Mononuclear cell (primary cell): ENCODE data around the gene TRPC5OS. TPM values are rescaled to one million over a fixed set of nuclear protein-coding genes. Genes with fewer than 3 reads are reported as not detected.

ENCODE experiments used
- H3K27me3 ChIP-seq: 2 replicates; pipeline ENCODE4 v1.6.0; 2011; ENCODE audit warnings: low read length, control low read depth; ENCODE audit not compliant: insufficient read depth
- H3K4me1 ChIP-seq: 2 replicates; pipeline ENCODE4 v1.5.1; 2011; ENCODE audit warnings: mild to moderate bottlenecking, low read length, control low read depth; ENCODE audit not compliant: insufficient read depth
- H3K4me3 ChIP-seq: 2 replicates; pipeline ENCODE4 v1.5.1; 2011; ENCODE audit warnings: mild to moderate bottlenecking, low read length, moderate library complexity
- H3K9me3 ChIP-seq: 2 replicates; pipeline ENCODE4 v1.5.1; 2011; ENCODE audit warnings: low read depth, mild to moderate bottlenecking, control low read depth, low read length
- total RNA-seq: library from RNA; depleted of rRNA; stranded (reverse); fragments of >200 nt; gene quantifications from one replicate; pipeline ENCODE4 v1.2.3, GENCODE V29; 2012

Gene TRPC5OS
- total RNA-seq: 0.10 TPM

DNA sequence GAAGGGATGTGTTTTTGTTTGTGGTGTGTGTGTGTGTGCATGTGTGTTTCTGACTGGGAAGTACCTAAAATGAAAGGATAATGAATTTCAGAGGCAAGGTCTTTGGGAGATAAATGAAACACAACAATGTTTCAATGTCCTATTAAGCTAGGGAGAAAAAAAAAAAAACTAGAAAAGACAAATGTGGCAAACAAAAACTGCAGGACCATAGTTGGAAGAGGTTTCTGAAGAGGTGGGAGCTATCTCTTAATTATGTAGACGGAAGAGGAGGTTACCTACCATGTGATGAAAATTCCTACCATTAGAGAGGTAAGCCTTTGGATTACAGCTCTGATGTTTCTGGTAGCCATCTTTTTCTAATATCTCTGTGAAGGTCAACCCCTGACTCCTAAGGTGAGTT, at the start of gene TRPC5OS:
Gene TRPC5OS, plus strand, starts transcription at position 301 of the 400 bp plus-strand sequence. CDS start 25,669 bp downstream, outside the sequence.
- Histone ChIP-seq H3K4me1 (no peaks in the 10 kb centered on the region), H3K9me3 (no peaks in the 10 kb centered on the region), H3K4me3 (no peak within 1 kb of the TSS), H3K27me3 (no peaks in the 10 kb centered on the region)

DNA sequence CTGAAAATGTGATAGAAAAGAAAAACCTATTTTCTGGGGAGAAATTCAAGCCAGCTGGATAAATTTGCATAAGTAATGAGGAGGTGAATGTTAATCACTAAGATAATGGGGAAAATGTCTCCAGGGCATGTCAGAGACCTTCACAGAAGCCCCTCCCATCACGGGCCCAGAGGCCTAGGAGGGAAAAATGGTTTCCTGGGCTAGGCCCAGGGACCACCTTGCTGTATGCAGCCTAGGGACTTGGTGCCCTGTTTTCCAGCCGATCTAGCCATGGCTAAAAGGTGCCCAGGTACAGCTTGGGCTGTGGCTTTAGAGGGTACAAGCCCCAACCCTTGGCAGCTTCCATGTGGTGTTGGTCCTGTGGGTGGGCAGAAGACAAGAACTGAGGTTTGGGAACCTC, 46.6 kb upstream of the TRPC5OS start:
- Histone ChIP-seq H3K9me3 (no peaks in the 10 kb centered on the region), H3K4me3 (no peak overlapping the region), H3K27me3 (no peaks in the 10 kb centered on the region), H3K4me1 (no peaks in the 10 kb centered on the region)

DNA sequence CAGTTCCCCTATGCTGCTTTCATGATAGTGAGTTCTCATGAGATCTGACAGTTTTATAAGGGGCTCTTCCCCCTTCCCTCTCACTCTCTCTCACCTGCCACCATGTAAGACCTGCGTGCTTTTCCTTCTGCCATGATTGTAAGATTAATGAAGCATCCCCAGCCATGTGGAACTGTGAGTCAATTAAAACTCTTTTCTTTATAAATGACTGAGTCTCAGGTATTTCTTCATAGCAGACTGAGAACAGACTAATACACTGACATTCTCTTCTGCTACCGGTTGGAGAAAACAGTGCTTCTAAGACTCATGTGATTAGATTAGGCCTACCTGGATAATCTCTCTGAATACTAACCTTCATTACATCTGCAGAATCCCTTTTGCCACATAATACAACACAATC, 45.4 kb upstream of the TRPC5OS start:
- no peaks in the 10 kb centered on the region for H3K4me1 ChIP-seq
- H3K27me3 ChIP-seq: no peaks in the 10 kb centered on the region
- H3K4me3 ChIP-seq: no peak overlapping the region
- H3K9me3 ChIP-seq: no peaks in the 10 kb centered on the region

- Histone ChIP-seq H3K9me3 (no peaks in the 10 kb centered on the region), H3K4me1 (no peaks in the 10 kb centered on the region), H3K4me3 (no peak overlapping the region), H3K27me3 (no peaks in the 10 kb centered on the region)
These were observed 44.6 kb upstream of the TRPC5OS start for GRCh38 chrX:111831343-111831742.

DNA sequence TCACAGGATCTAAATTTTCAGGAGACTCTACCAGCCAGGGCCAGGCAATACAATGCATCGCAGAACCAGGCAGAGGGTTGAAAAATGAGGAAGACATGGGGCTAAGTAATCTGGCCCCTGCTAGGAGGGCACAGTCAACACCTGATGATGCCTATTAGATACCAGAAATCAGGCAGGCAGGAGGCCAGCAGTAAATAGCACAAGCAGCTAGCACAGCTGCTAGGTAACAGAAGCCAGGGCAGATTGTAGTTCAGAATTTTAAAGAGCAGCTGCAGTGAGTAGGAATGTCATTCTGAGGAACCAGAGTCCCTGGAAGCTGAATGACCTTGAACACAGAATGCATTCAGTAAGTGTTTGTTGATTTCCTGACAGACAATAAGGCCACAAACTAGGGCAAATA, 38.8 kb upstream of the TRPC5OS start:
- Histone ChIP-seq H3K9me3 (no peaks in the 10 kb centered on the region), H3K27me3 (no peaks in the 10 kb centered on the region)

DNA sequence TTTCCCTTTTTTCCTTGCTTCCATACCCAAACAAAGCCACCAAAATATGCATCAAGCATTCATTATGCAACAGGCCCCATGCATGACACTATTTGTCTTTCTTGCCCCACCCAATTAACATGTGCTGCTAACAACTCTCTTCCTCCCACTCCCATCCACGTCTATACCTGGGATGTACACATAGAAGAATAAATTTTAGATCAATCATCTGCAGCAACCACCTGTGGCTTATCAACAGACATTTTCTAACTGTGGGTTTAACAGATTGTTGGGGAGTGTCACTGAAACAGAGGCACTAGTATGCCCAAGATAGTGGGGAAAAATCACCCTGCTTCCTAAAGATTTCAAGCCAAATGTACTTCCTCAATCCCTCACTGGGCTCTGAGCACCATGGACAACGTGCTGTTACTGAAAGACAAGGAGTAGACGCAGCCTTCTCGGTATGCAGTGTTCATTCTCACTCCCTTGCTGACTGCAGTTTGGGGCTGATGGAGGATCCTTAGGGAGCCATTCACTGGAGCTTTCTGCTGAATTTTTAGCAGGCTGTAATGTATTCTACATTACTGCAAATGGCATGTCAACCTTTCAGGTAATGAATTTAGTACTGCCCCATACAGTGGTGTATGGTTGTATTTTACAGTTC, 28.4 kb upstream of the TRPC5OS start:
- H3K4me3 ChIP-seq: no peak overlapping the region
- H3K9me3 ChIP-seq: no peaks in the 10 kb centered on the region
- H3K4me1 ChIP-seq: no peaks in the 10 kb centered on the region
- no peaks in the 10 kb centered on the region for H3K27me3 ChIP-seq

More for the DNA sequence above, 38.8 kb upstream of the TRPC5OS start:
- H3K4me1 ChIP-seq: no peaks in the 10 kb centered on the region
- no peak overlapping the region for H3K4me3 ChIP-seq

- no peaks in the 10 kb centered on the region for H3K9me3 ChIP-seq
- H3K4me1 ChIP-seq: no peaks in the 10 kb centered on the region
- no peak overlapping the region for H3K4me3 ChIP-seq
- no peaks in the 10 kb centered on the region for H3K27me3 ChIP-seq
These were observed 27.4 kb upstream of the TRPC5OS start for GRCh38 chrX:111848541-111848940.

DNA sequence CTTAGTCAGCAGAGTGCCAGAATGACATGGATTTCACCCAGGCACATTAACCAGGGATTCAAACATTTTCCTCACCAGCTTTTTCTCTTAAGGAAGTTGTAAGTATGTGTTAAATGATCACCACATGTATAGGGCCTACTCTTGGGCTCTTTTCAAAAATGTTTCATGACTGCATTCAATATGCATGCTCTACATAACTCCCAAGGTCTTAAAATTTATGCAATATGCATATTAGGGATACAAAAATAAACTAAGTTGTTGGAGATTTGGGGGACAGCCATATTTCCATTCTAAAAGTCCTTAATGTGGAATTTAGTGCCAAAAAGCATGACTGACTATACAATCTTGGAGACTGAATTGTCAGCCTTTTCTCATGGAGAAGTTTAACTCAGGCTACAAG, 25.0 kb upstream of the TRPC5OS start:
- H3K9me3 ChIP-seq: no peaks in the 10 kb centered on the region

DNA sequence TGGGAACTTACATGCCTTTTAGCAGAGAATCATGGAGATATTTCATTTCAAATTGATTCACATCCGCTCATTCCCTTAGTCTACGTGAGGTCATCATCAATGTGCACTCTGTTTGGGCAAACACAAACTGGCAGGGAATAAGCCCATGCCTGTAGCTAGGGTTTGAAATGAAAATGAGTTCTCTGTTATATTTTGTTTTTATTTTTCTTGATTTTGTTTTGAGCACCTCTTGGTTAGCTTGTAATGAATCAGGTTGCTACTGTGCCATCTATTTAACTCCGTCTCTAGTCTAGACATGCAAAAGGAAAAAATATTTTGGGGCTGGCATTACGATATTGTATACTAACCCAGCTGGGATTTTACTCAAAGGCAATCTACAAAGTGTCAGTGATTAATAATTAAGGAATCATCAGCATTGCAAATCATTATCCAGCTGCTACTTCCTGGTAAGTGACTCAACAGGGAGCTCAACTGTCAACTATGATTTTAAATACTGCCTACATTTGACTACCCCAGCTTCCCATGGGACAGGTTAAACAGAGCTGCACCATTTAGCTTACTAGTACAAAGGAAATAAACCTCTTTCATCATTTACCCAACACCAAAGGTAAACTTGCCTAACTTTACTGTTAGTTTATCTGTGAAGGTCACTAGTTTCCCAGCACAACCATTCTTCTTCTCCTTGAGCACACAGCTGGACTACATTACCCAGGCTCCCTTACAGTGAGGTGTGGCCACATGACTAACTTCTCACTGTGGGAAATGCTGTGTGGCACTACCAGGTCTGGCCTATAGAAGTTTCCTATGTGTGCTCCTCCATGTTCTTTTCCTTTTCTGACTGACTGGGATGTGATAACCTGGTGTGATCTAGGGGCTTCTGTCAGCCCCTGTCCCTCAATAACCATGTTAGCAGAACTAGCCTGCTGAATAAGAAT, 21.2 kb upstream of the TRPC5OS start:
- H3K4me3 ChIP-seq: no peak overlapping the region
- no peaks in the 10 kb centered on the region for H3K9me3 ChIP-seq
- H3K27me3 ChIP-seq: no peaks in the 10 kb centered on the region
- no peaks in the 10 kb centered on the region for H3K4me1 ChIP-seq

More for the DNA sequence above, 25.0 kb upstream of the TRPC5OS start:
- Histone ChIP-seq H3K4me3 (no peak overlapping the region), H3K4me1 (no peaks in the 10 kb centered on the region), H3K27me3 (no peaks in the 10 kb centered on the region)

GRCh38 chrX:111857534-111858060, 18.4 kb upstream of the TRPC5OS start:
- Histone ChIP-seq H3K4me1 (no peaks in the 10 kb centered on the region), H3K9me3 (no peaks in the 10 kb centered on the region), H3K4me3 (no peak overlapping the region), H3K27me3 (no peaks in the 10 kb centered on the region)

DNA sequence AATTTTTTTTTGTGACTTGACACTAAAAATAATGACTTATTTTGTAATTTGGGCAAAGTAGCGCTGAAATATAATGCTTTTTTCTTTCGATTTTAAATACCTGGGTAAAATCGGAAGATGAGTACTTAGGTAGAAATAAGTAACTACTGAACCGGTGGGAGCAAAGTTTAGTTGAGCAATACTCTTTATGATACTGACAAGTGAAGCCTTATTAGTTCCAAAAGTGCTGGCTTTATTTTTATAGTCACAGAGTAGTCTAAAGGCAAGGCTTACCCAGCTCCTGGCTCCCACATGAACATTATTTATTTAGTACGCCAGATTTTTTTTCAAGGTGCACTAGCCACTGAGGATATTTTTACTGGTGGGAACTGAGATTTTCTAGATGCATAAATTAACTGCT, 14.4 kb upstream of the TRPC5OS start:
- Histone ChIP-seq H3K4me1 (no peaks in the 10 kb centered on the region), H3K27me3 (no peaks in the 10 kb centered on the region), H3K4me3 (no peak overlapping the region), H3K9me3 (no peaks in the 10 kb centered on the region)

- no peaks in the 10 kb centered on the region for H3K4me1 ChIP-seq
These were observed 8.7 kb upstream of the TRPC5OS start for GRCh38 chrX:111867236-111867635.

GRCh38 chrX:111868726-111869638, 7.0 kb upstream of the TRPC5OS start:
- no peaks in the 10 kb centered on the region for H3K9me3 ChIP-seq
- no peaks in the 10 kb centered on the region for H3K4me1 ChIP-seq
- no peak overlapping the region for H3K4me3 ChIP-seq
- no peaks in the 10 kb centered on the region for H3K27me3 ChIP-seq

More at GRCh38 chrX:111867236-111867635, 8.7 kb upstream of the TRPC5OS start:
- Histone ChIP-seq H3K9me3 (no peaks in the 10 kb centered on the region), H3K27me3 (no peaks in the 10 kb centered on the region), H3K4me3 (no peak overlapping the region)

- Histone ChIP-seq H3K27me3 (no peaks in the 10 kb centered on the region), H3K4me1 (no peaks in the 10 kb centered on the region), H3K4me3 (no peak overlapping the region), H3K9me3 (no peaks in the 10 kb centered on the region)
These were observed 6.3 kb upstream of the TRPC5OS start for GRCh38 chrX:111869639-111870034.
